Smooth muscle cell (in vitro differentiated cells): Measurements from ENCODE around the gene SNX9. TPM values are rescaled to one million over a fixed set of nuclear protein-coding genes. Genes with fewer than 3 reads are reported as not detected.

Source experiments
- DNase-seq: peaks from one replicate; lab custom pipeline; 2025; ENCODE audit not compliant: unreplicated experiment; lab: John Stamatoyannopoulos, UW
- H2AFZ ChIP-seq: fragments of 200-600 bp; sonication (generic); 2 replicates; pipeline ENCODE4 v1.6.0; 2016; ENCODE audit warnings: antibody characterized with exemption, low read depth, mild to moderate bottlenecking
- H3F3A ChIP-seq: fragments of 200-600 bp; sonication (generic); 2 replicates; pipeline ENCODE4 v1.6.0; 2017; ENCODE audit warnings: antibody characterized with exemption, low read depth
- H3K27ac ChIP-seq: fragments of 200-600 bp; sonication (generic); 2 replicates; pipeline ENCODE4 v1.5.1; 2016; ENCODE audit warnings: low read depth, mild to moderate bottlenecking
- H3K27me3 ChIP-seq: fragments of 200-600 bp; sonication (generic); 2 replicates; pipeline ENCODE4 v1.6.1; 2016; ENCODE audit warnings: low read depth, mild to moderate bottlenecking
- H3K36me3 ChIP-seq: fragments of 200-600 bp; sonication (generic); 2 replicates; pipeline ENCODE4 v1.5.1; 2016; ENCODE audit warnings: low read depth
- H3K4me1 ChIP-seq: fragments of 200-600 bp; sonication (generic); 2 replicates; pipeline ENCODE4 v1.5.1; 2016; ENCODE audit warnings: low read depth
- H3K4me2 ChIP-seq: fragments of 200-600 bp; sonication (generic); 2 replicates; pipeline ENCODE4 v1.6.0; 2016; ENCODE audit warnings: mild to moderate bottlenecking
- H3K4me3 ChIP-seq: fragments of 200-600 bp; sonication (generic); 2 replicates; pipeline ENCODE4 v1.5.1; 2016; ENCODE audit warnings: mild to moderate bottlenecking
- H3K79me2 ChIP-seq: fragments of 200-600 bp; sonication (generic); 2 replicates; pipeline ENCODE4 v1.6.0; 2016; ENCODE audit warnings: low read depth, mild to moderate bottlenecking
- H3K9ac ChIP-seq: fragments of 200-600 bp; sonication (generic); 2 replicates; pipeline ENCODE4 v1.6.0; 2016; ENCODE audit warnings: low read depth
- H3K9me3 ChIP-seq: fragments of 200-600 bp; sonication (generic); replicated peaks from 2 replicates; pipeline ENCODE4 v1.5.1; 2016; ENCODE audit warnings: low read depth
- H4K20me1 ChIP-seq: fragments of 200-600 bp; sonication (generic); 2 replicates; pipeline ENCODE4 v1.6.0; 2016; ENCODE audit warnings: low read depth
- CTCF ChIP-seq: fragments of 200-600 bp; sonication (generic); IDR thresholded peaks from 2 replicates; pipeline ENCODE4 v1.5.1; 2017; ENCODE audit warnings: borderline replicate concordance, mild to moderate bottlenecking, antibody characterized with exemption; ENCODE audit not compliant: insufficient read depth, poor library complexity, severe bottlenecking
- WGBS: methylation state at CpG from one replicate; pipeline ENCODE4 v1.1.7; 2016; ENCODE audit warnings: low lambda C conversion rate; 5-methylcytosine and 5-hydroxymethylcytosine counted together
- polyA plus RNA-seq: library from polyadenylated mRNA; unstranded; fragments of >200 nt; fragmentation: Nextera tagmentation; extraction: Ambion mirVana; gene quantifications from 2 replicates; pipeline ENCODE4 v1.2.1, GENCODE V29; 2016
- total RNA-seq: library from RNA; depleted of rRNA; stranded (reverse); fragments of >200 nt; gene quantifications from 2 replicates; pipeline ENCODE4 v1.2.3, GENCODE V29; 2014

The SNX9 gene
- 29.0 and 34.8 TPM in 2 replicates for total RNA-seq
- polyA plus RNA-seq: 27.6 and 28.9 TPM in 2 replicates

DNA sequence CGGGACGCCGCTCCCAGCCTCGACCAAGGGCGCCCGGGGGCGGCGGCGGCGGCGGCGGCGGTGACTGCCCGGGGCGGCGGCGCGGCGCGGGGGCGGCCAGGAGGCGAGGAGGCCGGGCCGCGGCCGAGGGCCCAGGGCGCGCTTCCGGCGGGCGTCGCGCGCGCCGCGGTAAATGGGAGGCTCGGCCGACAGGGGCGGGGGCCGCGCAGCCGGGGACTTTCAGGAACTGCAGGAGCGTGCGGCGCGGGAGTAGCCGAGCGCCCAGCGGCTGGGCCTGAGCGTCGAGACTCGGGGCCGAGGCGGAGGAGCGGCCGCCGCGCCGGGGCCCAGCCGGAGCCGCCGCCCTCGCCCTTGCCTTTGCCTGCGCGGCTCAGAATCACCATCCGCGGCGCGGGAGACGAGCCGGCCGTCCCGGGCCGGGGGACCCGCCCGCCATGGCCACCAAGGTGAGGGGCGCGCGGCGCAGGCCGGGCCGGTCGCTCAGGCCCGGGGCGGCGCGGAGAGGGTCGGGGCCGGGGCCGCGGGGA, at the start of gene SNX9:
Gene SNX9, plus strand, starts transcription at position 246 of the 527 bp plus-strand sequence. Its CDS starts 189 bp downstream, at position 435.
- DNase-seq: peak; percentile 27
- H3K4me3 ChIP-seq: peak within 1 kb of the TSS; percentile 92
- 0% methylated on average over 11 of the region's 92 CpGs for WGBS
- no peaks in the 10 kb centered on the region for H3K9me3 ChIP-seq
- peak within 1 kb of the TSS; percentile 99 for H3K9ac ChIP-seq
- no peak for TF ChIP-seq CTCF
- peak within 1 kb of the TSS; percentile 95 for H2AFZ ChIP-seq
- H4K20me1 ChIP-seq: peaks cover 31% of the 10 kb centered on the region
- peaks cover 12% of the 10 kb centered on the region for H3K4me1 ChIP-seq
- peak within 1 kb of the TSS; percentile 91 for H3K4me2 ChIP-seq
- H3K27ac ChIP-seq: peak within 1 kb of the TSS; percentile 92
- H3K79me2 ChIP-seq: peaks cover 33% of the 10 kb centered on the region
- no peaks in the 10 kb centered on the region for H3K27me3 ChIP-seq
- H3F3A ChIP-seq: peaks cover 16% of the 10 kb centered on the region
- H3K36me3 ChIP-seq: no peaks in the 10 kb centered on the region

GRCh38 chr6:157773248-157773773, 49.7 kb upstream of the SNX9 start:
- Histone ChIP-seq H3K4me1 (no peaks in the 10 kb centered on the region), H2AFZ (no peak overlapping the region), H3K27me3 (no peaks in the 10 kb centered on the region), H3K4me2 (no peak overlapping the region), H3K27ac (no peak overlapping the region), H3K9me3 (no peaks in the 10 kb centered on the region), H4K20me1 (no peaks in the 10 kb centered on the region), H3K4me3 (no peak overlapping the region), H3K9ac (no peak overlapping the region), H3K36me3 (no peaks in the 10 kb centered on the region), H3F3A (no peaks in the 10 kb centered on the region), H3K79me2 (no peaks in the 10 kb centered on the region)
- no peak for TF ChIP-seq CTCF
- WGBS: 74% methylated on average over 10 of the region's 10 CpGs
- no peak for DNase-seq

- DNase-seq: no peak
- H3F3A ChIP-seq: no peaks in the 10 kb centered on the region
- TF ChIP-seq CTCF: no peak
- WGBS: 83% methylated on average over 17 of the region's 17 CpGs
- H3K9me3 ChIP-seq: no peaks in the 10 kb centered on the region
- no peak overlapping the region for H3K27ac ChIP-seq
- no peaks in the 10 kb centered on the region for H3K4me1 ChIP-seq
- no peak overlapping the region for H3K4me2 ChIP-seq
- H3K4me3 ChIP-seq: no peak overlapping the region
- no peaks in the 10 kb centered on the region for H4K20me1 ChIP-seq
- H3K79me2 ChIP-seq: no peaks in the 10 kb centered on the region
- H3K27me3 ChIP-seq: no peaks in the 10 kb centered on the region
- no peaks in the 10 kb centered on the region for H3K36me3 ChIP-seq
- H3K9ac ChIP-seq: no peak overlapping the region
- H2AFZ ChIP-seq: no peak overlapping the region
These were observed 48.6 kb upstream of the SNX9 start for GRCh38 chr6:157774153-157775135.
